Measurements from ENCODE around the gene KDM4B.
A peak's percentile ranks its signal among the peaks of the same experiment; 100 is the strongest.

The KDM4B gene

DNA sequence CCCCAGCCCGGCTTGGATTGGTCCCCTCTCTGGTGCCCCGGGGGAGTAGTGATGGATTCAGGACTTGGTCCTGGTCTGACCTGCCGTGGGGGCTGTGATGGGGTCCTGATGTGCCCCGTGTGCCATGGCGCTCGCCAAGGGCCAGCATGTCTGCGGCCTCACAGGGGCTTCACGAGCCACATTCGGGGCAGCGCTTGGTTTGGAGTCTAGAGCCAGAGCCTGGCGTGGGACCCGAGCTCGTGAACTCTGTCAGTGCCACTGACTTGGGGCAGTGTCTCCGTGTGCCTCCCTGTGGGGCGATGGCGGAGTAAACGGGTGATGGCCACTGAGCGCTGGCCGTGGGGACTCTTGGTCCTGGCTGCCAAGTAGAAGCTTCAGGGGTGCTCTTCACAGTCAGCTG, 17.1 kb downstream of the KDM4B start:
- no peak for DNase-seq

DNA sequence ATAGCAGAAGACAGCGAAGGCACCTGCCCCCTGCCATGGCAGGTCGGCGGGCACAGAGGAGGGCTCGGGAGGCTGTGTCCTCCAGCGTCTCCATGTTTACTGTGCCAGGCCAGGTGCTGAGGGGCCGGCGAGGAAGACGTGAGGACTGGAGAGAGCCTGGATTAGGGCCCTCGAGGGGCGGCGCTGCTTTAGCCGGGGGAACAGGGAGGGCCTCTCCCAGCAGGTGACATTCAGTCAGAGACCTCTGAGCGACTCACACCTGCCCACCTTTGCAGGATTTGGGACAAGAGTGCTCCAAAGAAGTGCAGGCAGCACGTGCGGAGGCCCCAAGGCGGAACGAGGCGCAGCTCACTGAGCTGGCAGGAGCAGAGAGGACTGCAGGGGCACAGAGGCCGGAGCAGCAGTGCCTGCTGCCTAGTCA, 17.6 kb downstream of the KDM4B start:
- no peak for DNase-seq

DNA sequence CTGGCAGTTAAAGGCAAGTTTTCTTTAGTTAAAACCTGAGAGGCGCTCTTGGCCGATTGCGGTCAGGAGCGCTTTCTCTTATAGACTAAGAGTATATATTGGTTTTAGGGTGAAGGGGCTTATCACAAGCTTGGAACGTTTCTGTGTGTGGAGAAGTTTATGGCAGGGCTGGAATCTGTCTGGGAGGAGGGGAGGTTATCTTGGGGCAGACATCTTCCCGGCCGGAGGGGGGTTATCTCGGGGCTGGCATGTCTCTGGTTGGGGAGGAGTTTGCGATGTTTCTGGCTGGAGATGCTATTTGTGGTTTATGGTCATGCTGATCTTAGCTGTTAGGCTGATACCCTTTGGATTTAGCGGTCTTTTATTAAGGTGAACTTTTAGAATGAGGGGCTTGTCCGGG, 18.3 kb downstream of the KDM4B start:
- DNase-seq, result no peak

- DNase-seq, result no peak
Observed at GRCh38 chr19:4987692-4988370, 18.9 kb downstream of the KDM4B start.

GRCh38 chr19:4988770-4989251, 19.9 kb downstream of the KDM4B start:
- peak; percentile 36 for DNase-seq

DNA sequence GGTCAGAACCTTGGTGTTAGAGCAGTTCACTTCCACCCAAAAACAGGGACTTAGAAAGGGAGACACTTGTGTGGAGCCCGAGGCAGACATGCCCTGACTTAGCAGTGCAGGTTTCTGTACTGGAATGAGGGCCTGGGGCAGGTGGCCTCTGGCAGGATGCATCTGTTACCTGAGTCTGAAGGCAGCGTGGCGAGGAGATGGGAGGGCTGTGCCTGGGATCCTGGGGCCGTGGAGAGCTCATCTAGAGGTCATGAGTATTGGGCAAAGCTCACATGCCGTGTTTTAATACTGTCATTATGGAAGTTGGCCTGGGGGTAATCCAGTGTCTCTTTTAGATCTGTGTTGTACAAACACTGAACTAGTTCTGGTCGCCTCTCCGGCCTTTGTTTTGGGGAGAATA, 21.4 kb downstream of the KDM4B start:
- no peak for DNase-seq

DNA sequence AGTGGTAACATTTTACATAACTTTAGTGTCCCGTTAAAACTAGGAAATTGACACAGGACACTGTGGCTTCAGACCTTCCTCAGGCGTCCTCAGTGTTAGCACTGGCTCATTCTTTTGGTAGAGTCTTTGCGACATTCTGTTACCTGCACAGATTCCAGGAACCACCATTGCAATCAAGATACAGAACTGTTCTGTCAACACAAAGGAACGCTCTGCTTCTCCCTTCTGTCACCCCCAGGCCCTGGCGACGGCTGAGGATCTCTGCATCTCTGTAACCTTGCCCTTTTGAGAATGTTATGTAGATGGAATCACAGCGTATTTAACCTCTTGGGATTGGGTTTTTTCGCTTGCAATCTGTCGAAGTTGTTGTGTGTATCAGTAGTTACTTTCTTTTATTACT, 22.6 kb downstream of the KDM4B start:
- no peak for DNase-seq

DNA sequence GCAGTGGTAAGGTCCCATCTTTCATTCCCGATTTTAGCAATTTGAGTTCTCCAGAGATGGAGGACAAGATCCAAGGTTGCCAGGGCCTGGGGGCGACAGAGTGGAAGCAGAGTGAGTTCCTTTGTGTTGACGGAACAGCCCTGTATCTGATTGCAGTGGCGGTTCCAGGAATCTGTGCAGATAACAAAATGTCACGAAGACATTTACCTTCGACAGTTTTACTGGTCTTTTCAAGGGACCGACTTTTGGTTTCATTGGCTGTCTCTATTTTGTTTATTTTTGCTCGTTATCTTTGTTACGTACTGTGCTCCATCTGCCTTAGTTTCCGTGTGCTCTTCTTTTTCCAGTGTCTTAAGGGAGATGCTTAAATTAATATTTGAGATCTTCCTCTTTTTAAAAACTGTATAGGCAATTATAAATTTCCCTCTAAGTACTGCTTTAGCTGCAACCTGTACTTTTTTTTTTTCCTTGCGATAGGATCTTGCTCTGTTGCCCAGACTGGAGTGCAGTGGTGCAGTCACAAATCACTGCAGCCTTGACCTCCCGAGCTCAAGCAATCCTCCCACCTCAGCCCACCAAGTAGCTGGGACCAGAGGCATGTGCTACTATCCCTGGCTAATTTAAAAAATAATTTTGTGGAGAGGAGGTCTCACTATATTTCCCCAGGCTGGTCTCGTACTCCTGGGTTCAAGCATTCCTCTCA, 23.2 kb downstream of the KDM4B start:
- DNase-seq, result no peak

- peak; percentile 57 for DNase-seq
Observed at GRCh38 chr19:4993683-4994082, 24.8 kb downstream of the KDM4B start.

GRCh38 chr19:4996701-4997100, 27.8 kb downstream of the KDM4B start:
- no peak for DNase-seq

GRCh38 chr19:4997297-4997696, 28.4 kb downstream of the KDM4B start:
- no peak for DNase-seq

DNA sequence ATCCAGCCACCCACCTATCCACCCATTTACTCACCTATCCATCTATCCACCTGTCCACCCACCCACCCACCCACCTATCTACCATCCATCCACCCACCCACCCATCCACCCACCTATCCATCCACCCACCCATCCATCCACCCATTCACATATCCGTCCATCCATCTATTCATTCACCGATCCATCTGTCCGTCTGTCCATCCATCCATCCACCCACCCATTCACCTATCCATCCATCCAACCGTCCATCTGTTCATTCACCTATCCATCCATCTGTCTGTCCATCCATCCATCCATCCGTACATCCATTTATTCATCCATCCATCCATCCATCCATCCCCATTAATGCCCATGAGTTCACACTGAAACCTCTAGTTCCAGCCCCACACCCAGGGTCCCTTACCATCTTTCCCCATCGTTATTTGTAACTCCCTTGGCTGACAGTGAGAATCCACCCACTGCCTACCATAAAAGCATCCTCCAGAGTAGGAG, 31.3 kb downstream of the KDM4B start:
- DNase-seq, result no peak

GRCh38 chr19:5001615-5002014, 32.7 kb downstream of the KDM4B start:
- no peak for DNase-seq

DNA sequence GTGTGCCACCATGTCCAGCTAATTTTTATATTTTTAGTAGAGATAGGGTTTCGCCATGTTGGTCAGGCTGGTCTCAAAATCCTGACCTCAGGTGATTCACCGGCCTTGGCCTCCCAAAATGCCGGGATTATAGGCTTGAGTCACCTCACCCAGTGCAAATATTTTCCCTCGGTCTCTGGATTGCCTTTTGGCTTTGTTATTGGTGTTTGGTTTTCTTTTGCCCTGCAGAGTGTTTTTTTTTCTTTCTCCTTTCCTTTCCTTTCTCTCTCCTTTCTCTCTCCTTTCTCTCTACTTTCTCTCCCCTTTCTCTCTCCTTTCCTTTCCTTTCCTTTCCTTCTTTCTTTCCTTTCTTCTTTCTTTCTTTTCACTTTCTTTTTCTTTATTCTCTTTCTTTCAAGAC, 33.2 kb downstream of the KDM4B start:
- DNase-seq, result peak; percentile 18

- DNase-seq, result no peak
Observed at GRCh38 chr19:5003781-5004180, 34.9 kb downstream of the KDM4B start.

DNA sequence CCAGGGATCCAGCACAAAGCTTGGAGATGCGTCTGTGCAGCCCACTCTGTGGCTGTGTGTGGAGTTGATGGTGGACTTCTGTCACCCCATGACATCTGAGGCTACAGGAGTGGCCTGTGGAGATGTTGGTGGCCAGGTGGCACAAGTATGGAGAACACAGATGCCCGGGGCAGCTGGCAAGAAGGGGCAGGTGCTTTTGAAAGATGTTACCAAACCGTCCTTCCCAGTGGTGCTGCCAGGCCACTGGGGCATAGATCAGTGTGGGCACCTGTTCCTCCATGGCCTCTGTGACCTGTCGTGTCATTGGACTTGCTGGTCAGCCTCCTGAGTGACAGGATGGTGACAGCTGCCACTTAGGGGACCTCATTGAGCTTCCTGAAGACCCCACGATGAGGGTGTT, 36.2 kb downstream of the KDM4B start:
- no peak for DNase-seq

DNA sequence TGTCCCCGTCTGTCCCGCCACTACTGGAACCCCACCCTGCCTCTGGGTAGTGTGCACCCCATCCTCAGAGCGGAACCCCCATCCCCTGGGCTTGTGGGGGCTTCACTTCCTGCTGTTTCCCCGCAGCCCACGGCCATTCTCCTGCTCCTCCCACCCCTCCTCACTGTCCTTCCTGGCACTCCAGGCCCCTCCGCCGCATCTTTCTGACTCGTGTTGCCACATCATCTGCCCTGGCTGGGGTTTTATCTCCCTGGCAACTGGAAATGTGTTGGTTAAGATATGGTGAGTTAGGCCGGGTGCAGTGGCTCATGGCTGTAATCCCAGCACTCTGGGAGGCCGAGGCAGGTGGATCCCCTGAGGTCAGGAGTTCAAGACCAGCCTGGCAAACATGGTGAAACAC, 37.3 kb downstream of the KDM4B start:
- no peak for DNase-seq

DNA sequence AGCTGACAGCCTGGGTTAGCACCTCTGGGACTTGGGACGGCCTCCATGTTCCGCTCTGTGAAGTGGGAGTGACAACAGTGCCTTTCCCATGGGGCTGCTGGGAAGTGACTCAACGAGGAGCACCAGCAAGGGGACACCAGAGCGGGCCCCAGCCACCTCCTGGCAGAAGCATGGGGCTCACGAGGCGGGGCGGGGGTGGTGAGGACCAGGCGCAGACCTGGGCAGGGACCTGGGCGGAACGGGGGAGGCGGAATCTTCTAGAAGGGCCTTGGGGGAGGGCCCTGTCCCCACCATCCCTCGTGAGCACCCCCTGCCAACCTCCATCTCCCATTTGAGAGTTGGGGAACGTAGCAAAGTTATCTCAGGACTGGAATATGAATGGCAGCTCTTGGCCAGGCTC, 37.9 kb downstream of the KDM4B start:
- DNase-seq, result no peak

GRCh38 chr19:5011476-5012238, 42.7 kb downstream of the KDM4B start:
- no peak for DNase-seq

- DNase-seq, result no peak
Observed at GRCh38 chr19:5012688-5013457, 44.0 kb downstream of the KDM4B start.

DNA sequence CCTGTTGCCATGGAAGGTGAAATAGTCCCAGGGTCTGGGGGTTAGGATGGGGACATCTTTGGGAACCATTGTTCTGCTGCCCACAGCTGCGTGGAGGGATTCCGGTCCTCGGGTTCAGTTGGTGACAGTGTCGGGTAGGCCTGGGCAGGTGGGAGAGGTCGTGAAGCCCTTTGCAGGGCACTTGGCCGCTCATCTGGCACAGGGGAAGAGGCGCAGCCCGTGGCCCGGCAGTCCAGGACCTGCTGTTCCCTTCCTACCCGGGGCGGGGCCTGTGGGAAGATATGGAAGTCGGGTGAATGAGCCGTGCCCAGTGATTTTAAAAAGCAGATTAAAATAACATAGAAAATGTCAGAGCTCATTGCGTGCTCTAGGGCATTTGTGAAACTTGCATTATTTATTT, 44.8 kb downstream of the KDM4B start:
- DNase-seq, result no peak

GRCh38 chr19:5014941-5015340, 46.0 kb downstream of the KDM4B start:
- DNase-seq, result no peak

DNA sequence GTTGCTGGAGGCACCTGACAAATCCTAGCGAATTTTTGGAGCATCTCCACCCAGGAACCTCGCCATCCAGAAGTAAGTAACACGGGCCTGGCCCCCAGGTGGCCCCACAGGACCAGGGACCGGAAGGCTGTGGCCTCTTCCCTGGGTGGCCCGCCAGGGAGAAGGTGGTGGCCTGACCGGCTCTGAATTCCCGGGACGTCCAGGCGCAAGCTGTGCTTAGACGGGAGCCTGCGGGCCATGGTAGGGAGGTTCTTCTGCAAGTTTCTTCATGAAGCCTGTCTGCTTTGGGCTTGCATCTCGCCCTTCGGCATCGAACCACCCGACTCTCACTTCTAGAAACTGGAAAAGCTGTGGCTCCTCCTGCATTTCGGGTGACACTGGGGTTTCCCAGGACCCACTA, 47.4 kb downstream of the KDM4B start:
- DNase-seq, result no peak

Data from NCI-H2029 (cell line).